Measurements from ENCODE around the gene BATF3.

- no peak for TF ChIP-seq CTCF (IDR thresholded peaks at IDR 0.05)
- TF ChIP-seq POLR2A (IDR thresholded peaks at IDR 0.05): no peak
Observed at GRCh38 chr1:212671342-212672031, 28.2 kb downstream of the BATF3 start.
